Measurements from ENCODE around the gene CPOX.

CPOX gene

GRCh38 chr3:98596087-98596486 is 2.7 kb upstream of the CPOX start:
- DNase-seq (ENCODE audit: low spot score): no peak

GRCh38 chr3:98594628-98595324 is 1.4 kb upstream of the CPOX start:
- no peak for DNase-seq (ENCODE audit: low spot score)

- no peak for DNase-seq (ENCODE audit: low spot score)
These were observed 971 bp downstream of the CPOX start for GRCh38 chr3:98592345-98592935.

- DNase-seq (ENCODE audit: low spot score): peak; percentile 29
These were observed 3.9 kb downstream of the CPOX start for GRCh38 chr3:98589331-98590036.

GRCh38 chr3:98588065-98588464 is 5.3 kb downstream of the CPOX start:
- DNase-seq (ENCODE audit: low spot score): no peak

GRCh38 chr3:98587654-98588053 is 5.8 kb downstream of the CPOX start:
- no peak for DNase-seq (ENCODE audit: low spot score)

GRCh38 chr3:98584547-98584946 is 8.9 kb downstream of the CPOX start:
- no peak for DNase-seq (ENCODE audit: low spot score)

- no peak for DNase-seq (ENCODE audit: low spot score)
These were observed 9.6 kb downstream of the CPOX start for GRCh38 chr3:98583766-98584165.

GRCh38 chr3:98582042-98582441 is 11.4 kb downstream of the CPOX start:
- DNase-seq (ENCODE audit: low spot score): no peak

GRCh38 chr3:98581474-98581873 is 11.9 kb downstream of the CPOX start:
- no peak for DNase-seq (ENCODE audit: low spot score)

GRCh38 chr3:98580401-98581386 is 12.7 kb downstream of the CPOX start:
- no peak for DNase-seq (ENCODE audit: low spot score)

- DNase-seq (ENCODE audit: low spot score): no peak
These were observed 16.1 kb downstream of the CPOX start for GRCh38 chr3:98577178-98577895.

GRCh38 chr3:98574132-98574531 is 19.3 kb downstream of the CPOX start:
- DNase-seq (ENCODE audit: low spot score): no peak

- DNase-seq (ENCODE audit: low spot score): peak; percentile 60
These were observed 20.2 kb downstream of the CPOX start for GRCh38 chr3:98573181-98573728.

GRCh38 chr3:98568402-98568801 is 25.0 kb downstream of the CPOX start:
- no peak for DNase-seq (ENCODE audit: low spot score)

GRCh38 chr3:98567666-98568270 is 25.6 kb downstream of the CPOX start:
- DNase-seq (ENCODE audit: low spot score): peak; percentile 41

- no peak for DNase-seq (ENCODE audit: low spot score)
These were observed 27.6 kb downstream of the CPOX start for GRCh38 chr3:98565843-98566242.

GRCh38 chr3:98565237-98565643 is 28.2 kb downstream of the CPOX start:
- DNase-seq (ENCODE audit: low spot score): no peak

GRCh38 chr3:98564282-98565005 is 29.0 kb downstream of the CPOX start:
- peak; percentile 73 for DNase-seq (ENCODE audit: low spot score)

- DNase-seq (ENCODE audit: low spot score): peak; percentile 74
These were observed 29.6 kb downstream of the CPOX start for GRCh38 chr3:98563661-98564281.
